IPS DF 6.9 (cell line): Measurements from ENCODE around the gene TRAF2.

Experiments used
- DNase-seq: peaks from one replicate; pipeline ENCODE4 v3.0.0-alpha.2; 2013; ENCODE audit warnings: low read depth, low spot score
- H3K27ac ChIP-seq: one replicate; pipeline ENCODE4 v1.5.1; 2013; ENCODE audit warnings: low read length, control low read depth
- H3K27me3 ChIP-seq: 2 replicates; pipeline ENCODE4 v1.6.1; 2013; ENCODE audit warnings: mild to moderate bottlenecking, low read length; ENCODE audit not compliant: control insufficient read depth, insufficient read depth
- H3K36me3 ChIP-seq: 2 replicates; pipeline ENCODE4 v1.6.1; 2013; ENCODE audit warnings: low read length; ENCODE audit not compliant: control insufficient read depth, insufficient read depth
- H3K4me1 ChIP-seq: 2 replicates; pipeline ENCODE4 v1.6.1; 2013; ENCODE audit warnings: low read length; ENCODE audit not compliant: control insufficient read depth, insufficient read depth
- H3K4me3 ChIP-seq: 2 replicates; pipeline ENCODE4 v1.5.1; 2013; ENCODE audit warnings: mild to moderate bottlenecking, low read length
- H3K9me3 ChIP-seq: 2 replicates; pipeline ENCODE4 v1.6.1; 2013; ENCODE audit warnings: low read length, inconsistent platforms; ENCODE audit not compliant: control insufficient read depth, insufficient read depth
- WGBS: extraction: QIAGEN DNeasy Blood & Tissue Kit; methylation state at CpG from one replicate; pipeline ENCODE4 v1.1.7; 2013; ENCODE audit warnings: mixed read lengths, missing lambda C conversion rate; ENCODE audit not compliant: insufficient read length, insufficient coverage; 5-methylcytosine and 5-hydroxymethylcytosine counted together

TRAF2 gene

DNA sequence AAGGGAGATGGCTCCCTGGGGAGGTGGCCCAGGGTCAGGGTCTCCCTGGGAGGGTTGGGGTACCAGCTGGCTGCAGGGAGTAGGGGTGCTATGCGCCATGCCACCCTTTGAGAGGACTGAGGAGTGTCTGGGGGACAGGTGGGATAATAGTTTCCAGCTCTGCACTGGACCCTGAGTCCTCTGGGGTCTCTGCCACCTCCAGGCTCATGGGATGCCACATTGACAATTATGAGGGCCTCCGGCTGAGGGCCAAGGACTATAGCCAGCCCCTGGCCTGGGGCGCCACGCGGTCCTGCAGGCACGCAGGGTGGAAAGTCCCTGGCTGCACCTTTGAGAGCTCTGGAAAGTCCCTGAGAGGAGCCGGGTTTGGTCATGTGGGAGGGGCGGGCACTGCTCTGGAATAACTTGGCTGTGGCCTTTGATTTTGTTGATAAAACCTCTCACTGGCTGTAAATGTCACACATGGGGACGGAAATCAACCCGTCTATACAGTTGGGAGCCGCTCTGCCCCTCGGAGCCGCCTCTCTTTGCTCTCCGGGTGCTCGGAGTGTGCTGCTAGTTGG lies 16.0 kb downstream of the TRAF2 start:
- Histone ChIP-seq H3K4me1 (no peaks in the 10 kb centered on the region), H3K36me3 (peaks cover 35% of the 10 kb centered on the region), H3K27ac (no peak overlapping the region), H3K27me3 (no peaks in the 10 kb centered on the region), H3K9me3 (no peaks in the 10 kb centered on the region), H3K4me3 (no peak overlapping the region)
- no CpG with 5 or more reads among the region's 15 CpGs for WGBS
- no peak for DNase-seq

DNA sequence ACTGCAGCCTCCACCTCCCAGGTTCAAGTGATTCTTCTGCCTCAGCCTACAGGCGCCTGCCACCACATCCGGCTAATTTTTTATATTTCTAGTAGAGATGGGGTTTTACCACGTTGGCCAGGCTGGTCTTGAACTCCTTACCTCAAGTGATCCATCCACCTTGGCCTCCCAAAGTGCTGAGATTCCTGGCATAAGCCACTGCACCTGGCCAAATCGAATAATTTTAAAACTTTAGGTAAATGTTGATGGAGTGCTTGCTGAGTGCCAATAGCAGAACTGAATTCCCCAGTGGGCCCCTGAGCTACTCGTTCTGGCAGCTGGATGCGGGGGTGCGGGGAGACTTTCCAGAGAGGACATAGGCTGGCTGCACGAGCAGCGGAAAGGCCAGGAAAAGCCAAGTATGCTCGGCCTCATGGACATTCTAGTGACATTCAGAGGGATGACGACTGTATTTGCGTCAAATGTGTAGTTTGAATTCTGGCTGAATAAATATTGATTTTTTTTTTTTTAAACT lies 16.8 kb downstream of the TRAF2 start:
- H3K27ac ChIP-seq: no peak overlapping the region

DNA sequence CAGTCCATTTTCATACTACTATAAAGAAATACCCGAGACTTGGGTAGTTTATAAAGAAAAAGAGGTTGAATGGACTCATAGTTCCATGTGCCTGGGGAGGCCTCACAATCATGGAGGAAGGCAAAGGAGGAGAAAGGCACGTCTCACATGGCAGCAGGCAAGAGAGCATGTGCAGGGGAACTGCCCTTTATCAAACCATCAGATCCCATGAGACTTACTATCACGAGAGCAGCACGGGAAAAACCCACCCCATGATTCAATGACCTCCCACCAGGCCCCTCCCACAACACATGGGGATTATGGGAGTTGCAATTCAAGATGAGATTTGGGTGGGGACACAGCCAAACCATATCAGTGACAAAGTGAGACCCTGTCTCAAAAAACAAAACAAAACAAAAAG lies 19.9 kb downstream of the TRAF2 start:
- no CpG with 5 or more reads among the region's 4 CpGs for WGBS
- Histone ChIP-seq H3K27ac (no peak overlapping the region), H3K27me3 (no peaks in the 10 kb centered on the region), H3K9me3 (no peaks in the 10 kb centered on the region), H3K36me3 (peaks cover 34% of the 10 kb centered on the region), H3K4me1 (no peaks in the 10 kb centered on the region), H3K4me3 (no peak overlapping the region)
- no peak for DNase-seq

More for the DNA sequence above, 16.8 kb downstream of the TRAF2 start:
- Histone ChIP-seq H3K27me3 (no peaks in the 10 kb centered on the region), H3K4me1 (no peaks in the 10 kb centered on the region), H3K9me3 (no peaks in the 10 kb centered on the region), H3K4me3 (no peak overlapping the region), H3K36me3 (peaks cover 43% of the 10 kb centered on the region)
- no CpG with 5 or more reads among the region's 12 CpGs for WGBS
- no peak for DNase-seq

DNA sequence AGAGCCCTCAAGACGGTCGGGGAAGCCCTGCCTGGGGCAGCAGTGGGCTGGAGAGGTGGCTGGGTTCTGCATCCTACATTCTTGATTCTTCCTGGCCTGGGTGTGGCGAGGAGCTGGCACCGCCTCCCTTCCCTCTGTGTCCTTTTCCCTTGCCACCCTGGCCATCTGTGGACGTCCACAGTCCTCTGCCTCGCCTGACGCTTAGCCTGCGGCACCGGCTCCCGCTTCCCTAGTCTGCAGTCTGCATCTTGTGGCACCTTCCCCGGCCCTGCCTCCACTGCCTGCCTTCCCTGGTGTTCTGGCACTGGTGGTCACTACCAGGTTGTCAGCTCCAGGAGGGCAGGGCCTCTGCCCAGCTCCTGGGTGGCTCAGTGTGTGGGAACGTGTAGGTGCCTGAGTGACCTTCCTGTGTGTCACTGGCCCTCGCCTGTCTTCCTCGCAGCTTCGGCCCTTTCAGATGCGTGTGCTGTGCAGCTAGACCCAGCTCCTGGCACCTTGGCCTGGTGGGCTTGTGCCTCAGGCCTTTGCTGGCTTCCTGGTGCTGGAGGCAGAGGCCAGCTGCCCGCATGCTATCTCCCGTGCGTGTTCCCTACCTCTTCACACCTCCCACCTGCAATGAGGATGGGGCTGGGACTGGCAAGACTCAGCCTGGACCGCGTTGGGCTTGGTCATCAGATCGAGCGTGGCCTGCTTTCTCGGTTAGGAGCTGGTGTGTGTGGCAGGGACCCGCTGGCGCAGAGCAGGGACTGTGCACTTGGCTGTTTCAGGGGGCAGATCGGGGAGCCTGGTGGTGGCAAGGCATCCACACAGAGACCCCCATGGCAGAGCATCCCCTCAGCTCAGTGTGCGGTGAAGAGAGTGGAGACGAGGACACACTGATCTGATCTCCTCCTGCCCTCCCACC lies 20.9 kb downstream of the TRAF2 start:
- no CpG with 5 or more reads among the region's 29 CpGs for WGBS
- Histone ChIP-seq H3K4me3 (no peak overlapping the region), H3K27ac (no peak overlapping the region), H3K36me3 (peaks cover 27% of the 10 kb centered on the region), H3K4me1 (no peaks in the 10 kb centered on the region), H3K27me3 (no peaks in the 10 kb centered on the region), H3K9me3 (no peaks in the 10 kb centered on the region)
- no peak for DNase-seq

DNA sequence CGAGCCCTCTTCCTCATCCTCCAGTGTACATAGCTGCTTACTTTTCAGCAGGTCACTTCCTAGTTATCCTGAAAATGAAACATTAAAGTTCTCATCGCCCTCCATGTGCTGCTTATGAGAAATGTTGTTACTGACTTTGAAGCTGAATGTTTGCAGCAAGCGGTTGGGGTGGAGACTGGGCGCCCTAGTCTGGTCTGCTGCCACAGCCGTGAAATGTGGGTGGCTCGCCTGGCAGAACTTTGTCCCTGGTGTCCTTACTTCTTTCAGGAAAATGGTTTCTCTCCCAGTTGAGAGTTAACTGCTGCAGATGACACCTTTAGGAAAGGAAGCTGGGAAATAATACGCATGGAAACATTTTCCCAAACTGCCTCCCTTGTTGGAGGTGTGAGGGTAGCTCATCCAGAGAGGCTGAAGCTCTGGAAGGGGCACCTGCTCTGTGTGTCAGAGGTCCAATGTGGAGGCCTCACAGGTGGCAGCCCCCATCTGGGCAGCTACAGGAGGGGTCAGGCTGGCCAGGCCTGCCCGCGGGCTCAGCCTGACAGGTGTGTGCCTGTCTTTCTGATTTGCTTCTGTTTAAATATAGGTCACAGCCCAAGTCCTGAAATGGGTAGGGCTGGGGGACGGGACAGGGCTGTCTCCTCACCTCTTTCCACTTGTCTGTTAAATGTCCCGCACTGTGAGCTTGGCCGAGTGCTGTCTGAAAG lies 24.0 kb downstream of the TRAF2 start:
- peaks cover 32% of the 10 kb centered on the region for H3K36me3 ChIP-seq

GRCh38 chr9:136910901-136911245 lies 24.6 kb downstream of the TRAF2 start:
- no peaks in the 10 kb centered on the region for H3K9me3 ChIP-seq
- no peak overlapping the region for H3K27ac ChIP-seq
- no peaks in the 10 kb centered on the region for H3K4me1 ChIP-seq
- DNase-seq: no peak
- H3K27me3 ChIP-seq: no peaks in the 10 kb centered on the region
- no peak overlapping the region for H3K4me3 ChIP-seq
- peaks cover 33% of the 10 kb centered on the region for H3K36me3 ChIP-seq
- no CpG with 5 or more reads among the region's 12 CpGs for WGBS

More for the DNA sequence above, 24.0 kb downstream of the TRAF2 start:
- Histone ChIP-seq H3K27me3 (no peaks in the 10 kb centered on the region), H3K9me3 (no peaks in the 10 kb centered on the region), H3K27ac (no peak overlapping the region), H3K4me3 (no peak overlapping the region), H3K4me1 (no peaks in the 10 kb centered on the region)
- WGBS: no CpG with 5 or more reads among the region's 12 CpGs
- DNase-seq: no peak

- no CpG with 5 or more reads among the region's 17 CpGs for WGBS
- DNase-seq: no peak
- Histone ChIP-seq H3K4me3 (no peak overlapping the region), H3K36me3 (peaks cover 38% of the 10 kb centered on the region), H3K27me3 (no peaks in the 10 kb centered on the region), H3K4me1 (no peaks in the 10 kb centered on the region), H3K9me3 (no peaks in the 10 kb centered on the region), H3K27ac (no peak overlapping the region)
Observed at GRCh38 chr9:136913701-136914438, 27.6 kb downstream of the TRAF2 start.

DNA sequence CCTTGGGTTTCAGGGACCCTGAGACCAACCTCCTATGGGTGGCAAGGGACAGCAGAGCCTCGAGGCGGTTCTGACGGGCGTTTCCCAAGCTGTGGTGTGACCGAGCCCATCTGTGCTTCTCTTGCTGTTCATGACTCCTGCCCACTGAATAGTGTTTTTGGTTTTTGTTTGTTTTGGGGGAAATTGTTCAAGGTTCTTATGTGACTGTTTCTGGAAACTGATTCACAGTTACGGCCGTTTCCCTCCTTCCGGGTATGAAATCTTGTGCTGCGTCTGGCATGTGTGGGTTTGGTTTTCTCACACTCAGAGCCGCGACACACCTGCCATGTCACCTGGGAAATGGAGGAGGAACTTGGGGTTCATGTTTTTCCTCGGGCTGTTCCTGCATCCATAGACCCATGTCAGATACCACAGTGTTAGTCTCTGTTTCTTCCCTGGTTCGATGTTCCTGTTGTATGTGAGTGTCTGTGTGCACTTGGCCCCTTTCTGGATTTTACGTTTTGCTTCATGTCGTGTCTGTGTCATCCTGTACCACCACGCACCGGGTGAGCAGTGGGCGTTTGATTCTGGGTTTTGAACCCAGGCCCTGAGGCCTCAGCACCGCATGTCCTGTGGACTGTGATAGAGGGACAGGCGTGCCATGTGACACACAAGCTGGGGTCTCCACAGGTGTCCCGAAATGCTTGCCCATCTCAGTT lies 29.5 kb downstream of the TRAF2 start:
- Histone ChIP-seq H3K36me3 (peaks cover 36% of the 10 kb centered on the region), H3K4me1 (no peaks in the 10 kb centered on the region), H3K27me3 (no peaks in the 10 kb centered on the region), H3K4me3 (no peak overlapping the region), H3K9me3 (no peaks in the 10 kb centered on the region), H3K27ac (no peak overlapping the region)
- no CpG with 5 or more reads among the region's 21 CpGs for WGBS
- no peak for DNase-seq

DNA sequence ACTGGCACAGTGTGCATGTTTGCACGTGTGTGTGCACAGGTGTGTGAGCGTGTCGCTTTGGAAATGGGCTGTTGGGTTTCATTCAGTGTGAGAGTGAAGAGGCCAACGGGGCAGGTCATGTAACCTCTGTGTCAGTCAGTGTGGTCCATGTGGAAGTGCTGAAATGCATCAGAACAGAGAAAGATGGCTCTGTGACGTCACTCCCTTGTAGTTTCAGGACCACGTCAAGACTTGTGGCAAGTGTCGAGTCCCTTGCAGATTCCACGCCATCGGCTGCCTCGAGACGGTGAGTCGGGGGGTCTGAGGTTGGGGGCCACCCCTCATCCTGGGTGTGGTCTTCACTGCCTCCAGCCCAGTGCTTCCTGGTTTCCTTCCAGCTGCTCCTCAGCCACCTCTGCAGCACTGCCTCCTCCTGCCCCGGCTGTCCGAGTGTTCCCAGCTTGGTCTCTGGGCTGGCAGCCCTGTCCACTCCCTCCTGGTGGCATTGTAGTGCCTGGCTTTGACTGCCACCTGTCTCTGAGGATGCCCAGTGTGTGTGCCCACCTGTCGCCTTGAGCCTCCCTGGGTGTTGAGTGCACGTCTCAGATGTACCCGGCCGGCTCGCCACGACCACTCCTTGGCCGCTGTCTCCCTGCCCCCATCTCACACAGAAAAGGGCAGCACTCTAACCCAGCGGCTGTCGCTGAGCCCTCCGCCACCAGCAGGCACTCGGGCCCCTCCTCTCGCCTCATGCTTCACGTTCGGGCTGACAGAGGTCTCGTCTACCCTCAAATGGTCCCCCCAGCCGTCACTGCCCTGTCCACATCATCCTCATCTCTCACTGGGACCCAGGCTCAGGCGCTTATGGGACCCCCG lies 30.2 kb downstream of the TRAF2 start:
- WGBS: no CpG with 5 or more reads among the region's 32 CpGs
- Histone ChIP-seq H3K27ac (no peak overlapping the region), H3K36me3 (peaks cover 37% of the 10 kb centered on the region), H3K9me3 (no peaks in the 10 kb centered on the region), H3K4me1 (no peaks in the 10 kb centered on the region), H3K4me3 (no peak overlapping the region), H3K27me3 (no peaks in the 10 kb centered on the region)
- no peak for DNase-seq
